ENCODE results near the gene EML5.

DNA sequence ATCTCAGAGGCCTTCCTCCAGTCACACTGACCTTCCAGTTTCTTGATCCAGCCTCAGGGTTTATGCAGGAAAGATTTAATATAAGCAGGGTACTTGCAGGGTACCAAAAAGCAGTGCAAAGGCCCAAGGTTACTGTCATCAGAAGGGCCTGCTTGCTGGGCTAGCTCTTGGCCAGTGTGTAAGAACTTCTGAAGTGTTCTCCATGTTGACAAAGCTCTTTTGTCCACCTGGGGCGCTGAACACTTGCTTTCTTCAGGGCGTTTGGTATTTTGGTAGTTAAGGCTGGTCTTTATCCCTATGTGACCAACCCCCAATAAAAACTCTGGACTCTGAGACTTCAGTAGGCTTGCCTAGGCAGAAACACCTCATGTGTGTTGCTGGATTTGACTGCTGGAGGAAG lies 160.2 kb downstream of the EML5 start:
- TF ChIP-seq, protein P1, sequence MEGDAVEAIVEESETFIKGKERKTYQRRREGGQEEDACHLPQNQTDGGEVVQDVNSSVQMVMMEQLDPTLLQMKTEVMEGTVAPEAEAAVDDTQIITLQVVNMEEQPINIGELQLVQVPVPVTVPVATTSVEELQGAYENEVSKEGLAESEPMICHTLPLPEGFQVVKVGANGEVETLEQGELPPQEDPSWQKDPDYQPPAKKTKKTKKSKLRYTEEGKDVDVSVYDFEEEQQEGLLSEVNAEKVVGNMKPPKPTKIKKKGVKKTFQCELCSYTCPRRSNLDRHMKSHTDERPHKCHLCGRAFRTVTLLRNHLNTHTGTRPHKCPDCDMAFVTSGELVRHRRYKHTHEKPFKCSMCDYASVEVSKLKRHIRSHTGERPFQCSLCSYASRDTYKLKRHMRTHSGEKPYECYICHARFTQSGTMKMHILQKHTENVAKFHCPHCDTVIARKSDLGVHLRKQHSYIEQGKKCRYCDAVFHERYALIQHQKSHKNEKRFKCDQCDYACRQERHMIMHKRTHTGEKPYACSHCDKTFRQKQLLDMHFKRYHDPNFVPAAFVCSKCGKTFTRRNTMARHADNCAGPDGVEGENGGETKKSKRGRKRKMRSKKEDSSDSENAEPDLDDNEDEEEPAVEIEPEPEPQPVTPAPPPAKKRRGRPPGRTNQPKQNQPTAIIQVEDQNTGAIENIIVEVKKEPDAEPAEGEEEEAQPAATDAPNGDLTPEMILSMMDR (IDR thresholded peaks at IDR 0.05), result no peak
- TF ChIP-seq POLR2A (IDR thresholded peaks at IDR 0.05), result no peak
